GM18498 (cell line): Measurements from ENCODE around the gene IRF3.
A peak's percentile ranks its signal among the peaks of the same experiment; 100 is the strongest.
"Not testable (repeated sequence)": the region's sequence is repeated elsewhere in the genome, so short reads cannot be mapped to it uniquely, and the experiment has no call there.

ENCODE experiments used
- ATAC-seq: cut with Tn5 transposase; IDR thresholded peaks from one replicate; pipeline ENCODE4 v1.9.1; 2021; ENCODE audit warnings: mild to moderate bottlenecking, moderate library complexity; ENCODE audit not compliant: unreplicated experiment

The IRF3 gene

DNA sequence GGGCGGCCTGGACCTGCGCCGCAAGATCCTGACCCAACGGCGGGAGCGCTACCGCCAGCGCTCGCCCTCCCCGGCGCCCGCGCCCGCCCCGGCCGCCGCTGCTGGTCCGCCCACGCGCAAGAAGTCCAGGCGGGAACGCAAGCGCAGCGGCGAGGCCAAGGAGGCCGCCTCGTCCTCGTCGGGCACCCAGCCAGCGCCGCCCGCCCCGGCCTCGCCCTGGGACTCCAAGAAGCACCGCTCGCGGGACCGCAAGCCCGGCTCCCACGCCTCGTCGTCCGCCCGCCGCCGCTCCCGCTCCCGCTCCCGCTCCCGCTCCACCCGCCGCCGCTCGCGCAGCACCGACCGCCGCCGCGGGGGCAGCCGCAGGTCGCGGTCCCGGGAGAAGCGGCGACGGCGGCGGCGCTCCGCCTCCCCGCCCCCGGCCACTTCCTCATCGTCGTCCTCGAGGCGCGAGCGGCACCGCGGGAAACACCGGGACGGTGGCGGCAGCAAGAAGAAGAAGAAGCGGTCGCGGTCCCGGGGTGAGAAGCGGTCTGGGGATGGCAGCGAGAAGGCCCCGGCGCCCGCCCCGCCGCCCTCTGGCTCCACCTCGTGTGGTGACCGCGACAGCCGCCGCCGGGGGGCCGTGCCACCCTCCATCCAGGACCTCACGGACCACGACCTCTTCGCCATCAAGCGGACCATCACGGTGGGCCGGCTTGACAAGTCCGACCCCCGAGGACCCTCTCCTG lies 13.7 kb downstream of the IRF3 start:
- no peak for ATAC-seq

GRCh38 chr19:49651029-49651819 lies 14.4 kb downstream of the IRF3 start:
- no peak for ATAC-seq

DNA sequence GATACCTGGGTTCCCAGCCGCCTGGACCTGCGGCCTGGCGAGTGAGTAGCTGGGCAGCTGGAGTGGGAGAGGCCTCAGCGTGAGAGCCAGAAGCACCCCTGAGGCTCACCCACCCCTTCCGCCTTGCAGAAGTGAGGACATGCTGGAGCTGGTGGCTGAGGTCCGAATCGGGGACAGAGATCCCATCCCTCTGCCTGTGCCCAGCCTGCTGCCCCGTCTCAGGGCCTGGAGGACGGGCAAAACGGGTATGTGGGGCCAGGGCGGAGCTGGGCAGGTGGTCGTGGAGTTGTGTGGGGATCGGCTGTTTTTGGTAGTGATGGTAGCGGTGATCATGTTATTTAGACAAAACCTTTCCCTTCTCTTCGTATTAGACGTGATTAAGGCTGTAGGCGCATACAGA lies 19.1 kb downstream of the IRF3 start:
- no peak for ATAC-seq

GRCh38 chr19:49645995-49646394 lies 19.7 kb downstream of the IRF3 start:
- ATAC-seq: no peak

GRCh38 chr19:49645592-49645991 lies 20.1 kb downstream of the IRF3 start:
- no peak for ATAC-seq

GRCh38 chr19:49643466-49643865 lies 22.2 kb downstream of the IRF3 start:
- ATAC-seq: no peak

GRCh38 chr19:49642492-49643035 lies 23.1 kb downstream of the IRF3 start:
- no peak for ATAC-seq

DNA sequence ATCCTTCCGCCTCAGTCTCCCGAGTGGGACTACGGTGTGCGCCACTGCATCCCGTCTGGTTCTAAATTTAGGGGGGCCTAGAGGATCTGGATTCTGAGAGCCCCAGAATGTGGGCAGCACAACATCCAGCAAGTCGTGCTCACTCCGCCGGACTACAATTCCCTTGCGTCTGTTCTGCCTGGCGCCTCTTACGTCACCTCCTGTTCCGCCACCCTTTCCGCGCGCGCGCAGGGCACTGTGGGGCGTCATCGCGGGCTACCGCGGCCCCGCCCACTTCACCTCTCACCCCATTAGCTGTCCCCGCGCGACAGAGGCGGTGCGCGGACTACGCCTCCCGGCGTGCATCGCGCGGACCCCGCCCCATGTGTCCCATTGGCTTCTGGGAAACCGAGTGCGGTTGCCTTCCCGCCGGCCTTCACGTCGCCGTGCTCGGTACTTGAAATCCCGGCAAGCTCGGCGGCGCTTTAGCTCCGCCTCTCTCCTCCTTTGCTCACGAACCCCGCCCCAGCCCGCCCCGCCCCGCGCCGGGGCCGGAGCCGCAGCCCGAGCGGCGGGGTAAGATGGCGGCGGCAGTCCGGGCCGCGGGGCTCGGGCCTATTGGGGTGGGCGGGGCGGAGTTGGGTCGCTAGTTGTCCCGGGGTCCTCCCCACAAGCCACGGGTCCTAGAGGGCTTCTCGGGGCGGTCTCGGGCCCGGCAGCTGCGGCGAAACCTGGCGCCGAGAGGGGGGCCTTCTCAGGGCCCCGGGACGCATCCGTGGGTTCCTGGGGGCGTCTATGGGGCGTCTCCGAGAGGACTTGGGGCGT lies 23.8 kb downstream of the IRF3 start, which contains the start of gene SCAF1:
Gene SCAF1 (plus strand): TSS at position 522 of the 804 bp plus-strand sequence. CDS start 2,818 bp downstream, outside the sequence.
- peak; percentile 55 for ATAC-seq

DNA sequence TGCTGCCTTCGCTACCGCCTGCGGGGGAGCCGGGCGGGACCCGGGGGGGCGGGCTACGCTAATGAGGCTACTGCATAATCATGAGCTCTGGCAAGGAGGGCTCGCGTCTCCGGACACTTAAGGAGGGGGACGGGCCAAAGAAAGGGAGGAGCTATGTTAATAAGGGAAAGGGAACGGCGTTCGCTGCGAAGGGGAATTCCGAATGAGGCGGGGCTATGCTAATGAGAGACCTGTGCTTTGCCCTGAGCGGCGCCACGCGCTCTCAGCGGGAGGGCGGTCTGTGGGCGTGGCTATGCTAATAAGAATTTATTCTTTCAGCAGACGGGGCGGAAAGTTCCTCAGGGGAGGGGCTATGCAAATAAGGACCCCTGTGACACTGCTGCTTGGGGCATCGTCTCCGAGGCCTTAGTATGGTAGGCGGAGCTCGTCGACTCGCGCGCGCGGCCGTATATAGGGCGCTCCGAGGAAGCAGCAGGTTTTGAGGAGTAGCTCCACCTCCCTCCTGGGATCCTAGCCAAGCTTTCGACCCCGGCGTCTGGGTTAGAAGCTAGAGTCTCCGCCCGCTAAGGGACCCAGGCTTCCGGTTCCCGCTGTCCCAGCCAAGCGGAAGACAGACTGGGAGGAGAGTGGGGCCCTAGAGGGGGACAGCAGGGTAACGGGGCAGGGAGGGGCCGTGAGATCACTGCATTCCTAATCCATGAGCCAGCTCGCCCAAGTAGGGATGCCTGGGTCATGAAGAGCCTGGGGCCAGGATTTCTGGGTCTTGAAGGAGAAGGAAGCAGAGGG lies 25.4 kb downstream of the IRF3 start, which contains the start of gene RRAS:
Gene RRAS (minus strand): TSS at position 31 of the 786 bp plus-strand sequence. CDS start 45 bp downstream, outside the sequence.
- ATAC-seq: peak; percentile 60

- ATAC-seq: no peak
Observed at GRCh38 chr19:49639401-49640112, 26.1 kb downstream of the IRF3 start.

- ATAC-seq: no peak
Observed at GRCh38 chr19:49637821-49638738, 27.6 kb downstream of the IRF3 start.

GRCh38 chr19:49636233-49636932 lies 29.3 kb downstream of the IRF3 start:
- ATAC-seq: no peak

GRCh38 chr19:49635530-49636232 lies 30.0 kb downstream of the IRF3 start:
- ATAC-seq: no peak

- ATAC-seq: not testable (repeated sequence)
Observed at GRCh38 chr19:49633273-49633672, 32.4 kb downstream of the IRF3 start.

- ATAC-seq: no peak
Observed at GRCh38 chr19:49632576-49632975, 33.1 kb downstream of the IRF3 start.

DNA sequence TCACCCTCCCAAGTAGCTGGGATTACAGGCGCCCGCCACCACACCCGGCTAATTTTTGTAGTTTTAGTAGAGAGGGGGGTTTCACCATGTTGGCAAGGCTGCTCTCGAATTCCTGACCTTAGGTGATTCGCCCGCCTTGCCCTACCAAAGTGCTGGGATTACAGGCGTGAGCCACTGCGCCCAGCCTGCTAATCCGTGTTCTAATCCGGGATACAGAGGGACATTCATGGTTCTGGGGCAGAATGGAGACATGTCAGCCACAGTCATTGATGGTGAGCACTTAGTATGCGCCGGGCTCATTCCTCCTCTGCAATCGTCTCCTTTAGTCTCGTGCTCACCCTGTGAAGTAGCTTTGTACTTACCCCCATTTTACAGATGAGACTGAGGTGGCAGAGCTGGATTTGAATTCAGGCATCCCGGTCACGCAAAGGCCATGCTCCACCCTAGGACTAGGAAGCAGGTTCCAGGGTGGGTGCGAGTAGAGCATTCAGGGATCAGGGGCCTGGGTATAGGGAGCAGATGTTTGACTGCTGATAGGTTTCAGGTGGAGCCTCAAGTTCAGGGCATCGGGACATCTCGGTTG lies 34.0 kb downstream of the IRF3 start:
- no peak for ATAC-seq
